ENCODE results near the gene SYTL3. TPM values are rescaled to one million over a fixed set of nuclear protein-coding genes. Genes with fewer than 3 reads are reported as not detected.

SYTL3 gene
- total and polyA plus RNA-seq, 2 donors (not counting 1 experiment from before 2014, with no cell fraction given), result 1.1 to 5.4 TPM

DNA sequence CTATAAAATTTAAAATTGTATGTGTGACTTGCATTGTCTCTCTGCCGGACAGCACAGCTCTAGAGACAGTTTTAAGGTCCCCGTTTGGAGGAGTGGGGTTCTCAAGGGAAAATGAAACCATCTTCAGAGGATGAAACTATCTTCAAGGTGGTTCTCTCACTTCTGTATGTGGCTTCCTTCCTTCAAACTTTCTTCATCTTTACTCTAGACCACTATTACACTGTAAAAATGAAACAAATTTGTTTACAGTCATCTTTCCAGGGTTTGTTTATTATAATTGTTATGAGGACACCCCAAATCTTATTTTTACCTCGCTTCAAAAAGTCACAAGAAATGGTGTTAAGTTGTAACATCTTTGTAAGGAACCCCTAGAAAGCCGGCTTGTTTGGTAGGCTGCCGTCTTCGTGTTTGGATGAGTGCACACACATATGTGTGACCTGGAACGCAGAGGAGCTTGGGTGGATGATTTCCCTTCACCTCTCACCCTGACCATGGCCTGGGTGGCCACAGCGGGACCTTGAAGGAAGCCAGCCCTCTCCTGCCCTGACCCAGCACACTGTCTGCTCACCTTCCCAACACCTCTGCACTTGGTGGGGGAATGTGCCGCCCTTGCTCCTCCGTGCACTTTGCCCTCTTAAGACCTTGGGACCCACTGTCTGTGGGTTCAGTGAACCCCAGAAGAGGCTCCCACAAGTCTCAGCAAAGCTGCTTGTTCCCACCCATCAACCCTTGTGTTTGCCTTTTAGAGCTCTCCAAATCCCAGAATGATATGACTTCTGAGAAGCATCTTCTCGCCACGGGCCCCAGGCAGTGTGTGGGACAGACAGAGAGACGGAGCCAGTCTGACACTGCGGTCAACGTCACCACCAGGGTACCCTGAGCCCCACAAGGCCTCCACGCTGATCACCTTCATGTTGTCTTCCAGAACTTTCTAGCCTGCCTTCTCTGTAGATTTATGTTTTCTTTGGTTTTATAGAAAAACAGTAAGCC lies 67.8 kb downstream of the SYTL3 start:
- no peak for TF ChIP-seq EZH2 (IDR thresholded peaks at IDR 0.05; ENCODE audit: borderline replicate concordance, insufficient read depth, low read depth, low read length, poor library complexity, severe bottlenecking)
- TF ChIP-seq, protein P1, sequence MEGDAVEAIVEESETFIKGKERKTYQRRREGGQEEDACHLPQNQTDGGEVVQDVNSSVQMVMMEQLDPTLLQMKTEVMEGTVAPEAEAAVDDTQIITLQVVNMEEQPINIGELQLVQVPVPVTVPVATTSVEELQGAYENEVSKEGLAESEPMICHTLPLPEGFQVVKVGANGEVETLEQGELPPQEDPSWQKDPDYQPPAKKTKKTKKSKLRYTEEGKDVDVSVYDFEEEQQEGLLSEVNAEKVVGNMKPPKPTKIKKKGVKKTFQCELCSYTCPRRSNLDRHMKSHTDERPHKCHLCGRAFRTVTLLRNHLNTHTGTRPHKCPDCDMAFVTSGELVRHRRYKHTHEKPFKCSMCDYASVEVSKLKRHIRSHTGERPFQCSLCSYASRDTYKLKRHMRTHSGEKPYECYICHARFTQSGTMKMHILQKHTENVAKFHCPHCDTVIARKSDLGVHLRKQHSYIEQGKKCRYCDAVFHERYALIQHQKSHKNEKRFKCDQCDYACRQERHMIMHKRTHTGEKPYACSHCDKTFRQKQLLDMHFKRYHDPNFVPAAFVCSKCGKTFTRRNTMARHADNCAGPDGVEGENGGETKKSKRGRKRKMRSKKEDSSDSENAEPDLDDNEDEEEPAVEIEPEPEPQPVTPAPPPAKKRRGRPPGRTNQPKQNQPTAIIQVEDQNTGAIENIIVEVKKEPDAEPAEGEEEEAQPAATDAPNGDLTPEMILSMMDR (IDR thresholded peaks at IDR 0.05), result no peak
- H3K4me2 ChIP-seq (replicated peaks; ENCODE audit: low read depth, low read length, poor library complexity, severe bottlenecking), result peak overlapping the region; percentile 62
- H3K4me3 Mint-ChIP-seq, result peak overlapping the region; percentile 86
- no peaks in the 10 kb centered on the region for H4K20me1 ChIP-seq (ENCODE audit: control insufficient read depth, insufficient read depth, low read length, poor library complexity, severe bottlenecking)
- no peaks in the 10 kb centered on the region for H3K36me3 ChIP-seq (replicated peaks in 1 of 2; ENCODE audit: control extremely low read depth in 1 of 2, control insufficient read depth in 1 of 2, extremely low read depth in 1 of 2, insufficient read depth in 2 of 2, low read length in 1 of 2)
- peaks cover 67% of the 10 kb centered on the region for H3K4me1 Mint-ChIP-seq
- no peaks in the 10 kb centered on the region for H3K9me3 ChIP-seq (ENCODE audit: control extremely low read depth in 1 of 3, control insufficient read depth in 2 of 3, insufficient read depth in 1 of 3, low read length in 2 of 3)
- ChIA-PET POLR2A (interaction anchor here (0.5 to 1.4 kb wide), 5 partner anchors 45 to 199 kb away, joined by 3 to 5 read pairs (median 3); no protein-coding TSS in a partner anchor), CTCF (interaction anchor here (0.6 to 3.4 kb wide), 12 partner anchors 10 to 255 kb away, joined by 3 to 15 read pairs (median 5); no protein-coding TSS in a partner anchor)
- no peaks in the 10 kb centered on the region for H3K27me3 Mint-ChIP-seq
- H3K27ac ChIP-seq (ENCODE audit: low read length in 2 of 2), result peak overlapping the region; percentile 86 to 90
- ATAC-seq (ENCODE audit: low read depth) (peak; percentile 48), DNase-seq (peak; percentile 69)
- no peaks in the 10 kb centered on the region for H3K27me3 ChIP-seq (replicated peaks in 1 of 4; ENCODE audit: control extremely low read depth in 1 of 4, control insufficient read depth in 3 of 4, insufficient read depth in 4 of 4, low read length in 3 of 4)
- H3K79me2 ChIP-seq (ENCODE audit: control insufficient read depth, insufficient read depth, low read length), result no peaks in the 10 kb centered on the region
- intact Hi-C loops (cut with micrococcal nuclease), result loop anchor here (2.0 to 5.0 kb wide), 4 partner anchors 45 to 400 kb away; no protein-coding TSS in a partner anchor
- peaks cover 54 to 75% of the 10 kb centered on the region in 2 donors for H3K4me1 ChIP-seq (ENCODE audit: control insufficient read depth in 2 of 2, insufficient read depth in 2 of 2, low read length in 2 of 2)
- no peaks in the 10 kb centered on the region for H3K9me3 Mint-ChIP-seq (ENCODE audit: insufficient read depth)
- peak overlapping the region; percentile 37 for H3K9ac ChIP-seq (ENCODE audit: low read length)
- H3K27ac Mint-ChIP-seq, result peak overlapping the region; percentile 96
- peak overlapping the region; percentile 31 for H2AFZ ChIP-seq (ENCODE audit: insufficient read depth, low read depth, low read length, poor library complexity, severe bottlenecking)
- 59% methylated on average over 10 of the region's 16 CpGs for WGBS (ENCODE audit: insufficient coverage)
- peak overlapping the region in 4 of 5 experiments; percentile 7 to 42 (median 34) for H3K4me3 ChIP-seq (ENCODE audit: control extremely low read depth in 1 of 5, extremely low read depth in 1 of 5, insufficient read depth in 1 of 5, low read depth in 2 of 5, low read length in 4 of 5)

Data from B cell (primary cell).